Peyer's patch (tissue), 4 donors: ENCODE results near the gene PLET1. TPM values are rescaled to one million over a fixed set of nuclear protein-coding genes. Genes with fewer than 3 reads are reported as not detected.

Experiments used
- DNase-seq, 3 donors: peaks; one replicate each; pipeline ENCODE4 v3.0.0-alpha.2; 2017 to 2019
- H3K27ac ChIP-seq, 4 donors: fragments of 200-600 bp; sonication (generic); one replicate each; pipeline ENCODE4 v1.5.1; 2016 to 2019
- H3K27me3 ChIP-seq, 2 donors: fragments of 200-600 bp; sonication (generic); one replicate each; pipeline ENCODE4 v1.5.1; 2019
- H3K36me3 ChIP-seq, 3 donors: fragments of 200-600 bp; sonication (generic); one replicate each; pipeline ENCODE4 v1.5.1; 2016 to 2019
- H3K4me1 ChIP-seq, 4 donors: fragments of 200-600 bp; sonication (generic); one replicate each; pipeline ENCODE4 v1.5.1; 2016 to 2019
- H3K4me3 ChIP-seq, 4 donors: fragments of 200-600 bp; sonication (generic); 1 replicate in 3 of 4; 2 replicates in 1 of 4; pipeline ENCODE4 v1.5.1; 2016 to 2019; ENCODE audit warnings: mild to moderate bottlenecking in 1 of 4
- H3K9me3 ChIP-seq, 4 donors: fragments of 200-600 bp; sonication (generic); one replicate each; pipeline ENCODE4 v1.5.1; 2016 to 2019; ENCODE audit warnings: mild to moderate bottlenecking in 1 of 4
- CTCF ChIP-seq, 6 experiments: fragments of 450-650 bp in 4 of 6; fragments of 200-600 bp in 2 of 6; sonication (generic) in 1 of 6; IDR thresholded peaks; one replicate each; pipeline ENCODE4 v1.5.1; 2017 to 2019; ENCODE audit warnings: antibody characterized with exemption in 6 of 6, mild to moderate bottlenecking in 3 of 6, moderate library complexity in 1 of 6
- POLR2A ChIP-seq, 2 donors: fragments of 450-650 bp; IDR thresholded peaks; one replicate each; pipeline ENCODE4 v1.5.1; 2017; ENCODE audit warnings: antibody characterized with exemption in 2 of 2, mild to moderate bottlenecking in 2 of 2, moderate library complexity in 2 of 2
- total RNA-seq, 4 donors: library from RNA; depleted of rRNA; stranded (reverse); fragments of >200 nt; gene quantifications; one replicate each; pipeline ENCODE4 v1.1.0, GENCODE V29; 2016

Gene PLET1
- total RNA-seq, 4 donors from 2014 or later: not detected

GRCh38 chr11:112238041-112238440, 22.6 kb downstream of the PLET1 start:
- no peaks in the 10 kb centered on the region for H3K4me1 ChIP-seq
- DNase-seq: no peak
- H3K9me3 ChIP-seq: no peaks in the 10 kb centered on the region
- peaks cover 0 to 39% (median 0%) of the 10 kb centered on the region in 3 donors for H3K36me3 ChIP-seq
- TF ChIP-seq CTCF (IDR thresholded peaks at IDR 0.05): no peak
- no peak overlapping the region for H3K4me3 ChIP-seq
- no peaks in the 10 kb centered on the region for H3K27me3 ChIP-seq
- H3K27ac ChIP-seq: no peak overlapping the region

- H3K27ac ChIP-seq: no peak overlapping the region
- H3K36me3 ChIP-seq: peaks cover 0 to 40% (median 0%) of the 10 kb centered on the region in 3 donors
- no peaks in the 10 kb centered on the region for H3K4me1 ChIP-seq
- no peak for TF ChIP-seq CTCF (IDR thresholded peaks at IDR 0.05)
- DNase-seq: no peak
- H3K4me3 ChIP-seq: no peak overlapping the region
- H3K9me3 ChIP-seq: no peaks in the 10 kb centered on the region
- H3K27me3 ChIP-seq: no peaks in the 10 kb centered on the region
These were observed 23.2 kb downstream of the PLET1 start for GRCh38 chr11:112237451-112237850.

- no peak for TF ChIP-seq POLR2A (IDR thresholded peaks at IDR 0.05)
- TF ChIP-seq CTCF (IDR thresholded peaks at IDR 0.05): no peak
- Histone ChIP-seq H3K9me3 (no peaks in the 10 kb centered on the region), H3K4me1 (no peaks in the 10 kb centered on the region), H3K27me3 (no peaks in the 10 kb centered on the region), H3K27ac (no peak overlapping the region), H3K4me3 (no peak overlapping the region), H3K36me3 (peaks cover 0 to 40% (median 0%) of the 10 kb centered on the region in 3 donors)
- no peak for DNase-seq
These were observed 24.8 kb downstream of the PLET1 start for GRCh38 chr11:112235750-112236390.

DNA sequence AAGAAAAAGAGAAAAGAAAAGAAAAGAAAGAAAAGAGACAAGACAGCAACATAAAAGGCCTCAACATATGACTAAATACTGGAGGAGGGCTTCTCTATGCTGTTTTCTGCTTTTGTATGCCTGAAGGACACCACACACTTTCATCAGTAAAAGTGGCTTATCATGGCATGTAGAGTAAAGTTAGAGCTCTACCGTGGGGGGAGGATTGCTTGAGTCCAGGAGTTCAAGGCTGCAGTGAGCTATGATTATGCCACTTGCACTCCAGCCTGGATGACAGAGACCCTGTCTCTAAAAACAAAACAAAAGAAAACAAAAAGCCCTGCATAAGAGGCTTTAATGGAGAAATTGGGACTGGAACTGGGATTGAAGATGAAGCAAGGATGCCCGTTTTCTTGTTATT, 28.7 kb downstream of the PLET1 start:
- Histone ChIP-seq H3K4me3 (no peak overlapping the region), H3K27me3 (no peaks in the 10 kb centered on the region), H3K4me1 (peaks cover 0 to 5% (median 2%) of the 10 kb centered on the region in 4 donors), H3K36me3 (peaks cover 0 to 40% (median 0%) of the 10 kb centered on the region in 3 donors), H3K9me3 (no peaks in the 10 kb centered on the region), H3K27ac (no peak overlapping the region)
- no peak for DNase-seq
- TF ChIP-seq POLR2A (IDR thresholded peaks at IDR 0.05) (no peak), CTCF (IDR thresholded peaks at IDR 0.05) (no peak)

DNA sequence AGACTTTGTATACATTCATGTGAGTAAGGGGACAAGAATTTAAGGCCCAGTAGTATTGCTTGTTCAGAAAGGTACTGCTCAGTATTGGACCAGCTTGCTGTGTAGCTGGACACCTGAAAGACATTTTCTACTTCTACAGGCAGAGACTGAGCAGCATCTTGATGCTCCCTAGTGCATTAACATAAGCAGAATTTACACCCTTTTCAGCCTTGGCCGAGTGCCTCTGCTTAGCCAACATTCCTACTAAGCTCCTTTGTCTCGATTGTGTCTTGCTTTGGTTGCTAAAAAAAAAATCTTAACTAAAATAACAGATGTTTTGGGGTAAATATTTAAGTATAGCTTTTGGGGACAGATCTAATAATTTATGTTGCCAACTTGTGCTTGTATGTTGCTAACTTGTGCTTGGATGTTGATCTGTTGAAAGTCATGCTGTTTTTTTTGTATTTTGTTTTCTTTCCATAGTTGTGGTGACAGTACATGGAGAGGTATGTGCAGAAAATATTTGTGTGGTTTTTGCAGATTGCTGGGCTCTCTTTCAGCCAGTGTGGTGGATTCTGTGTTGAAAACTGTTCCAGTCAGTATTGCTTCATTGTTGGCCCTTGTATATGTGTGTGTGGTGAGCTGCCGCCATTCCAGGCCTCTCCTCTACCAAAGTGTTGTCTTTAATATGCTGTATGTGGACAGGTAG, 30.8 kb downstream of the PLET1 start:
- H3K4me3 ChIP-seq: no peak overlapping the region
- TF ChIP-seq POLR2A (IDR thresholded peaks at IDR 0.05): no peak
- no peak for TF ChIP-seq CTCF (IDR thresholded peaks at IDR 0.05)
- no peaks in the 10 kb centered on the region for H3K27me3 ChIP-seq
- peak overlapping the region in 2 of 4 donors; percentile 15 to 40 for H3K27ac ChIP-seq
- peaks cover 0 to 20% (median 0%) of the 10 kb centered on the region in 3 donors for H3K36me3 ChIP-seq
- no peaks in the 10 kb centered on the region for H3K9me3 ChIP-seq
- peaks cover 0 to 5% (median 2%) of the 10 kb centered on the region in 4 donors for H3K4me1 ChIP-seq
- no peak for DNase-seq
